Effector CD4-positive, alpha-beta T cell (primary cell): ENCODE data around the gene COL4A5. TPM values are rescaled to one million over a fixed set of nuclear protein-coding genes. Genes with fewer than 3 reads are reported as not detected.
"Not testable (repeated sequence)": the region's sequence is repeated elsewhere in the genome, so short reads cannot be mapped to it uniquely, and the experiment has no call there.

ENCODE experiments used
- DNase-seq: peaks from one replicate; pipeline ENCODE4 v3.0.0-alpha.2; 2020
- total RNA-seq: gene quantifications from one replicate; lab custom pipeline; 2026; lab: John Stamatoyannopoulos, UW

Gene COL4A5
- not detected for total RNA-seq

DNA sequence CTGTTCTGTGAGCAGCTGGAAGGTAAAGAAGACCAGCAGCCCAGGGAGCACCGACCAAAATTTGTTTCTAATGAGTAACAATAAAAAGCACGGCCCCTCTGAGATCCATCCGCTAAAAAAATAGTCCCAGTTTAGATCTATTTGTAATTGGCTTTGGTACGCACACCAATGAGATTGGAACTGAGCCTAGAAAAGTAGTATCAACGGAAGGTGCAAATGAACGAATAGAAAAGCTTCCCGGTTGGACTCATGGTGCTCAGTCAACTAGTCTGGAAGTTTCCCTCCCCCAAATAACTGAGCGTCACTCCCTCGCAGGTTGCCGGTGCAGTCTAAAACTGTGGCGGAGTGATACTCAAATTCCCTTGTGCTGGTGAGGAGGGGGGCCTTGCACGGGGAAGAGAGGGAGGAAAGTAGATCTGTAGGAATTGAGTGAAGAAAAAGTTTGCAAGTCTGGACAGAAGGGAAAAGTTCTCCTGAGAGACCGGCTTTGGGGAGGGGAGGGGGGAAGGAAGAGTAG is at the start of gene COL4A5:
Gene COL4A5 (plus strand): TSS at position 413 of the 517 bp plus-strand sequence. CDS start 288 bp downstream, outside the sequence.
- DNase-seq = no peak

DNA sequence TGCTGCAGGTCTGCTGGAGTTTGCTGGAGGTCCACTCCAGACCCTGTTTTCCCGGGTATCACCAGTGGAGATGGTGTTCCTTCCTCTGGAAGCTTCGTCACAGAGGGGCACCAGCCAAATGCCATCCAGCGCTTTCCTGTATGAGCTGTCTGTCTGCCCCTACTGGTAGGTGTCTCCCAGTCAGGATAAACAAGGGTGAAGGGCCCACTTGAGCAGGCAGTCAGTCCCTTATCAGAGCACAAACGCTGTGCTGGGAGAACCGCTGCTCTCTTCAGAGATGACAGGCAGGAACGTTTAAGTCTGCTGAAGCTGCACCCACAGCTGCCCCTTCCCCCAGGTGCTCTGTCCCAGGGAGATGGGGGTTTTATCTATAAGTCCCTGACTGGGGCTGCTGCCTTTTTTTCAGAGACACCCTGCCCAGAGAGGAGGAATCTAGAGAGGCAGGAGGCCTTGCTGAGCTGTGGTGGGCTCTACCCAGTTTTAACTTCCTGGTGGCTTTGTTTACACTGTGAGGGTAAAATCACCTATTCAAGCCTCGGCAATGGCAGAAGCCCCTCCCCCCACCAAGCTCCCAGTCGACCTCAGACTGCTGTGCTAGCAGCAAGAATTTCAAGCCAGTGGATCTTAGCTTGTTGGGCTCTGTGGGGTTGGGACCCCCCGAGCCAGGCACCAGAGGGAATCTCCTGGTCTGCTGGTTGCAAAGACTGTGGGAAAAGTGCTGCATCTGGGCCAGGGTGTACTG is 48.5 kb upstream of the COL4A5 start:
- not testable (repeated sequence) for DNase-seq

DNA sequence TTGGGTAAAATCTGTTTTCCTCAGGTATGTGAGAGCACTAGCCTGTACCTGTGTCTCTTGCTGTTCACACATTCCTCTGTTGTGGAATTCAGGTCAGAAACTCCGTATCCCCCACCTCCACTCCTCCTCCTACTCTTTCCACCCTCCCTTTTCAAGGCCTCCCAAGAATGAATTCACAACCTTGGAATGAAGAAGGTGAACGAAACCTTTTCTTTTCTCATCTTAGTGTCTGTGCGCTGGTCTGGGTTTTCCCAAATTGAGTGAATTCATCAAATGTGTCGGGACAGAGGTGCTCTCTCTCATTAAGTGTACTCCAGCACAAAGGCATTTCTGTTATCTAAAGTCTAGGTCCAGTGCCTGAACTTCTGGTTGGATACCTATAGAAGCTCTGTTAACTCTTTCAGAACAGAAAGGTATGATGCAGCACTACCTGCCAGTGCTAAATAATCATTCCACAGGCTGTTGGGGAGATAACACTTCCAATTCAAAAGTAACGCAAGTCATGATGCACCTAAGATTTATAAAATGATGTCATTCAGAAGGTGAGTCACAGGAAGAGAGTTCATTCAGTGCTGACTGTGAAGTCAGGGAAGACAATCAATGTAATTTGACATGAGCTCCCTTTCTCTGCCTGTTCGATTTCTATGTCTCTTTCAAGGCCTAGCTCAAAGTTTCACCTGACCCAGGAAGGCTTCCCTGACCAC is 43.3 kb upstream of the COL4A5 start:
- no peak for DNase-seq

DNA sequence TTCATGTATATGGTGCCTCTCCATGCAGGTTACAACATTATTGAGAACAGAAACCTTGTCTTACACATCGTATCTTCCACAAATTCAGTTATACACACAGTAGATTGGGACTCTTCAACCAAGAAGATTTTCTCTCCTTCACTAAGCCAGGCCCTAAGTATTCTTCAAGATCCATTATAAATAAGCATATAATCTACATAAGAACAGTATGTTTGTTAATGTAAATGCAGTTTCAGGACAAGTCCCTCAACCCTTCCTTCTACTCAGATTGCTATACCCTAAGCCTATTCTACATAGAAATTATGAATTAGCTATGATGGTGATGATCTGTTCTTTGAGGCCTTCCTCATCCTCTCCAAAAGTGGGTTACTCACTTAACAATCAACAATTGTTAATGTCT is 42.7 kb upstream of the COL4A5 start:
- no peak for DNase-seq

DNA sequence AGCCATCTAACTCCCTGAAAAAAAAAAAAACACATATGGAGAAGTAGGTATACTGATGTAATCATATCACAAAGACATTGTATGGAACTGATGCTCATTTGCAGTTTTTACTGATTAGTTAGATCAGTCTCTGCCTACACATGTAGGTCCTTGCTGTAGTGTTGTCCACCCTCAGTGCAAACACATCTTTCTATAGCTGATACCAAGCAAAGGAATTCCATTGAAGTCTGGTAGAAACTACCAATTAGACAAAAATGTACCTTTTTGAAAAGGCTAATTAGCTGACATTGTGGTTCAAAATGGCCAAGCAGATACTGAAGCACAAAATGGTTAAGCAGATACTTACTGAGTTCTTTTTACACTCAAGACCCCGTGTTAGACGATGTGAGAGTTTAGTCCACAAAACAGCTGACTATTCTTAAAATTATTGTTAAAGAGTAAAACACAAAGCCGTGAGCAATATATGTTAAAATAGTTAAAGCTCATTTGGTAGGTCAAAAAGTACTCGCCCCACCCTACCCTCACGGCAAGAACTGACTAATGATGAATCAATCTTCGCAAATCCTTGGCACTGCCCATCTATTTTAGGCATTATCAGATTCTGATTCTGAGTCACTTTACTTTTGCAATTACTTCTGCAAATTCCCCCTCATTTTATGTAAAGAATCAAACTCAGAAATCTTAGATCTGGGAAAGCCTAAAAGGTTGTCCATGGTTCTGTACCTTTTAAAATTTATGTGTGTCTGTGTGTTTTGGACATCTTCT is 41.8 kb upstream of the COL4A5 start:
- no peak for DNase-seq

DNA sequence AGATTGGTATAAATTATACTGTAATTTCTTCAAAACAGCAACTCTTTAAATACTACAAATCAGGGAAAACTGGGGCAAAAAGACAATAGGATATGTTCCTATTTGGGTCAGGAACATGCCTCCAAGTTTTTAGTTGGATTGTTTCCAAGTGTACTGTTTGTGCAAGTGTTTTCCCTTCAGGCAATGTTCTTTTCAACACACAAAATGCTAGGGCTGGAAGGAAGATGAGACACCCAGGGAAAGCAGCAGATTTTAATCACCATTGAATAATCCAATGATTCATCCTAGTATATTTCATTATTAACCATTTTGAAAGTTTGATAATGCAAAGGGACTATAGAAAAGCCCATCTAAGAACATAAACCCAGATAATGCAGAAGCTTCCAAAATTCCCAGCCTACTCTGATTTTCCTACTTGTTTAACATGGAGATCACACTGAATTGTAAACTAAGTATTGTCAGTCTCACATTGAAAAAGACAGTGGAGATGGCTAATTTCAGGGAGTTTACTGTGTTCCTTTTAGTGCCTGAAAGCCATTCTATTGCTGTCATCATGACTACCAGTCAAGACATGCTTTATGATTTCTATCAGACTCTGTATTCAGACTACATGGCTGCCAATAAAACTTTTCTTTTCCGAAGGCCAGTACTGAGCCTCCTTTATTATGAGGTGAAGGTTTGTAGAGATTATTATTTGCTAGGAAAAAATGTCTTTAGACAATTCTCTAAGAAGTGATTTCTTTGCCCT is 40.0 kb upstream of the COL4A5 start:
- DNase-seq = no peak

DNA sequence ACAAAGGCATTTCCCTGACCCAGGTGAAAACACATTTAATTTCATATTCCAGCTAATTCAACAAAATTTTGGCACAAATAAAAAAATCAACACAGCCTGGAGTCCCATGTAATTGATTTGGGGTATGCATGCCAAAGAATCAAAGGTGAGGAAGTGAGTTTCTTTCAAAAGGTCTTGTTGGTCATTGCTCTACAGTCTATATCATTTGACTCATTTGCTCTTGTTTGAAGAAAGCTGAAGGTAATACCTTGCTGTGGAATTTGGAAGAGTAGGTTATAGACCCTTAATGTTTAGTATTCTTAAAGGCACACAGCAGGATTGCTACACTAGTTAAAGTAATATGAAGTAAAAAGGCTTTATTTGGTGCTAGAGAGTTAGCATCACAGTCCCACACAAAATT is 26.9 kb upstream of the COL4A5 start:
- DNase-seq = no peak

DNA sequence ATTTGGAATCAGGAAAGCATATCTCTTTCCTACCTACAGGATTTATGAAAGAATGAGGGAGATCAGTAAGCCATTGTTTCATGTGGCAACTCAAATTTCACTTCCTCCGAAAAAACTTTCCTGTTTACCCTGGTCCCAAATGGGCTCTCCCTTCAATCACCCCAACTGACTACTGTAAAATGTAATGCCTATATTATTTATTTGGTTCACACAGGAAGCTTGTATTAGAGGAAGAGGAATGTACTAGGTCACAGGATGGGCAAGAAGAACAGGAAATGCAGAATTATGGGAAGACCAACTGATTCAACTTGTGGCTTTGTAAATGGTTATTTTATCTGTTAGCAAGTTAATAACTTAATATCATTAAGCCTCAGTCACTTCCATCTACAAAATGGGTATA is 24.5 kb upstream of the COL4A5 start:
- DNase-seq = no peak

DNA sequence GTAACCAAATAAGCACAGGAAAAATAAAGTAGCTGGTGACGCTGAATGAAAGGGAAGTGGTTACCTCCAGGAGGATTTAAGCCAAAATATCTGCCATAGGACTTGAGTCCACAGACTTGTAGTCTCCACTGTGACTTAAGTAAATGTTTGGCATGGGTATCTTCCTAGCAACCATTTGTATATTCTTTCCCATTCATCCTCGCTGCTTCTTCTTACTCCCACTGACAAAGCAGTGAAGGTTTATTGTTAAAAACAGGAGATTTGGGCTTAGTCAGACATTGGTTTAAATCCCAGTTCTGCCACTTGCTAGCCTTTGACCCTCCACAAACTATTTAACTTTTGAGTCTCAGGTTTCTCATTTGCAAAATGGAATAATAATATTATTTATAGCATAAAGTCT is 23.7 kb upstream of the COL4A5 start:
- DNase-seq = no peak

DNA sequence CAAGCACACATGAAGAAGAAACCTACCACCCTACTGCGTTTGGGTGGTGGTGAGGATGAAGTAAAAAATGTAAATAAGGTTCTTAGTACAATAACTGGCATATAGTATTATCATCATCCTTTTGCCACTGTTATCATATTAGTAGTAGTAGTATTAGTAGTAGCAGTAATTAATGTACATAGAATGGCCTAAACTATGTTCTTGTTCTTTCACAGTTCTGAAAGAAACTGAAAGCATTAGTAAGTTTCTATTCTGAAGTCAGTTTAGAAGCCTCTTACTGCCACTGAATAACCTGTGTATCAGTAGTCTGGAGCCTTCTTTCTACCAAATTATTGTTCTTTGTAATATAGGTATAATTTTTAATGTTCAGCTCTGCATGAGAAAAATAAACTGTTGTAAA is 22.4 kb upstream of the COL4A5 start:
- DNase-seq = no peak

DNA sequence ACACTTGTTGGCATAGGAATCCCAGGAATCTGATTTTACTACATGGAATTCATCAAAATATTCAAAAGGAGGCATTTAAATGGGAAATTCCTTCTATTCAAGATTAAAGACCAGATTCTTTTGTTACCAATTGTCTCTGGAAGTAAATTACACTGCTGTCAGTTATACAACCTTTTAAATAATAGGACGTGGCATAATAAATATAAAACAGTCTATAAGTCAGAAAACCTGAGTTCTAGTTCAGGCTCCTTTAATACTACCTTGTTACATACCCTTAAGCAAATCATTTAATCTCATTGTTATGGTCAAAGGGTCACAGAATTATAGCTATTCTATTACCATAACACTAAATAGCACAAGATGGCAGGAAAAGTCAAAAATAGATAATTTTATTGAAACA is 20.2 kb upstream of the COL4A5 start:
- DNase-seq = no peak

DNA sequence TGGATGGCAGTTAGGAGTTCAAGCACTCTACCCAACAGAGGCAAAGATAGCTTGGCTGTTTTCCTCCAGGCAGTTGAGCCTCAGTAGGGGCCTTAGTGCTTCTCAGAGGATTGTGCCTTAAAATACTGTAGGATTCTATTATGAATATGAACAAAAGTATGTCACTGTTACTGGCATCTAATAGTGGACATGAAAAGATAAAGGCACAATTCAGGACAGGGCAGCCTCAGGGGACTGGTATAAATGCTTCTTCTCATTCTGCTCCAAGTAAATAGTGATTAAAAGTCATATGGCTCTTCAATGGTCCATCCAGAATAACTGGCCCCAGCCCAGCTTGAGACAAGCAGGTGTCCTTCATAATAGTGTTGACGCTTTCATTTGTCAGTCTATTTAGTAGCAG is 19.2 kb upstream of the COL4A5 start:
- DNase-seq = no peak

DNA sequence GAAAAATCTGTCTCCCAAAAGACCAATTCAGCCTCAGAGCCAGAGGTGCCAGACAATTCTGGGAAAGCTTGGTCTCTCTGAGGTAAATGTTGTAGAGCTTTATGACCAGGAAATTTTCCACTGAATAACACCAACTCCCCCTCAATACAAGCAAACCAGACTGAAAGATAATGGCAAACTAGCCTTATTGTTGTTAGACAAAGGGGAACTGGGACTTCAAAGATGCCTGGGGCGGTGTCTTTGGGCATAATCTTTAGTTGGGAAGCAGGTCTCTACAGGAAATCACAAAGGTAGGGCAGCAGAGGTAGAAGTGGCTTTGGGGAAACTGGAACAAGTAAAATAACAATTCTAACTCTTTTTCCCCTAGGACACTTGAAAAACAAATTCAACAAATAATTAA is 13.4 kb upstream of the COL4A5 start:
- DNase-seq = no peak

DNA sequence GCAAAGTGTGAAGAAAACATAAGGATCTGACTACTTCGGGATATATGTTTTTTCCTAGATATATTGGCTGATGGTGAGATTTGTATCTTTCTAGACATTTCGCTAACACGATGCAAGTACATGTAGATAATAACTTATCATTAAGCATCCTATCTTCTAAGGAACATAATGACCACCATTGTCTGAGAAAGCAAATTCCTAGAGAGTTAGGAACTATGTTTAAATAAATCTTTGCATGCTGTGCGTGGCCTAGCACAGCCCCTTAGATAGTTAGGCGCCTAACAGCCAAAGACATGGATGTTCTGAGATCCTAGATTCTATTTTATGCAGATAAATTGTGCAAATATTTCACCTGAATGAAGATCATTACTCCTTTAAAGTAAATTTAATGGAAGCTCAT is 4.4 kb upstream of the COL4A5 start:
- DNase-seq = no peak

DNA sequence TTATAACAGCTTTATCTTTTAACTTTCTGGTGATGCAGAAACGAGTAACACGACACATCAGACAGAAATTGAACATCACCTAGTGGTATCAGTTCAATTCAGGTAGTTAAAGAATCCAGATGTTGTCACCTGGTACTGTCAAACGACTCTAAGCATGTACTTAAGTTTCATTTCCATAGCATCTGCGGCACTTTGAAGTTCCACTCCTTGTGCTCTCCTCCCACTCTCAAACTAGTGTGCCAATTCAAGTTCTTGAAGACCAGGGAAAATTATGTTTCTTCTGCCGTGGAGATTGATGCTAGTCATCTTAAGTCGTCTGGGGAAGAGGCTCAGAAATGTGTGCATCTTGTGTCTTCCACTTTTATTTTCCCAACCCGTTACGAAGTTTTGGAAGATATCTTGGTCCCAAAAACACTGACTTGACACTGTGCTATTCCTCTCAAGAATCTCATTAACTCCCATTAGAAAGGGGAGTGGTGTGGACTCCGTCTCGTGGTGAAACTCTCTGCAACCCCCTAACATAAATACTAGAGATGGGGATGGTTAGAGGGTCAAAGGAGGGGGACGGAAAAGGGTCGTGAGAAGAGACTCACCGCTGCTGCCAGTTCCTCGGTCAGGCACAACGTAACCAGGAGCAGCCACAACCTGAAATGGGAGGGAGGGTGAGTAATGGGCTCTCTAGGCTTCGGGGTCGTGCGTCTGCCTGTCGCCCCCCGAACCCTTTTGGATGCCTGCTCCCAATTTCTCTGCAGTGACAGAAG is 2.1 kb upstream of the COL4A5 start:
- DNase-seq = no peak

DNA sequence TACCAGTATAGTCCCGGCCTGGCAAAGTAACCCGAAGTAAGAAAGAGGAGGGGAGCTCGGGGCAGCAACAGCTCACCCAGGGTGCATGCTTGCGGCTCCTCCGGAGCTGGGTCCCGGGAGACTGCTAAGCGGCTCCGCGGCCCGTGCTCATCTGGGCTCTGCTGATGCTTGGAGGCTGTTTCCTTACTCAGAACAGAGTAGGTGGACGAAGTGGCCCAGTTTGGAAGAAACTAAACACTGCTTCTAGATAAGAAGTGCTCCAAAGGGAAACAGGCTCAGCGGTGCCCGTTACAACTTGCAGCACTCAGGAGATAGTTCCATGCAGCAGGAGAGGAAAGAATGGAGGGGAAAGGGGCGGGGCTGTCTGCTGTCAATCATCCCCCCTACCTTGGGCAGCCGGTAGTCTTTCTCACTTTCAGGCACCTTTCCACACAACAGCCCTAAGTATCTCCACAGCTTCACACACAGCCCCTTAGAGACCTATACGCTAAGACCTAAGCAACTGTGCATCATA is 1.5 kb upstream of the COL4A5 start, which contains the start of gene COL4A6:
Gene COL4A6 (minus strand): TSS at position 313 of the 514 bp plus-strand sequence. CDS start 226 bp downstream, at position 87.
- no peak for DNase-seq

DNA sequence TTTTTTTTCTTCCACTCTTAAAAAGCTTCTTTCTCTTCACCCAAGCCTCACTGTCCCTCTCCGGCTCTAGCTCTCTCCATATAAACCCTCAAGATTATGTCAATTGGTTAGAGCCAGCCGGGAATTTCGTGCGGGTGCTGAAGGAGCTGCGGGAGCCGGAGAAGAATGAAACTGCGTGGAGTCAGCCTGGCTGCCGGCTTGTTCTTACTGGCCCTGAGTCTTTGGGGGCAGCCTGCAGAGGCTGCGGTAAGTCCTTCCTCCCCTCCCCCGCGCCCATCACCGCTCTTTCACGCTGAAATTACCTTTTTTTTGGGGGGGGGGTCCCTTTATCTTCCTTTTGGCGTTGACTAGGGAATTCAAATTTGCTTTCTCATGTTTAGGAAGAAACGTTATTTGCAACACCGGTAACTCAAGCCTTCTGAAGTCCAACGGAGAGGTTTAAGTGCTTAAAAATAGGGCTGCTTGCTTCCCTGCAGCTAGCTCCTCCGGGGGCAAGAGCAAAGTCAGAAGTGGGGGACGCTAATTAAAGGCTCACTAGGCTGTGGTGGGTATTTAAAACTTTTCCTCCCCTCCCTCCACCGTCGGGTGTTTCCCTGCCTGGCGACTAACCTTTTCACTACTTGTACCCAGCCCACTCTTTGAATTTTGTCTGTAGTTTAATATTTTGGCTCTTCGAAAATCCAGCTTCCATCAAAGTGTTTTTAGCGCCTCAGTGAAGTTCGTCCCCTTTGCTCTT is 491 bp downstream of the COL4A5 start:
- DNase-seq = no peak

DNA sequence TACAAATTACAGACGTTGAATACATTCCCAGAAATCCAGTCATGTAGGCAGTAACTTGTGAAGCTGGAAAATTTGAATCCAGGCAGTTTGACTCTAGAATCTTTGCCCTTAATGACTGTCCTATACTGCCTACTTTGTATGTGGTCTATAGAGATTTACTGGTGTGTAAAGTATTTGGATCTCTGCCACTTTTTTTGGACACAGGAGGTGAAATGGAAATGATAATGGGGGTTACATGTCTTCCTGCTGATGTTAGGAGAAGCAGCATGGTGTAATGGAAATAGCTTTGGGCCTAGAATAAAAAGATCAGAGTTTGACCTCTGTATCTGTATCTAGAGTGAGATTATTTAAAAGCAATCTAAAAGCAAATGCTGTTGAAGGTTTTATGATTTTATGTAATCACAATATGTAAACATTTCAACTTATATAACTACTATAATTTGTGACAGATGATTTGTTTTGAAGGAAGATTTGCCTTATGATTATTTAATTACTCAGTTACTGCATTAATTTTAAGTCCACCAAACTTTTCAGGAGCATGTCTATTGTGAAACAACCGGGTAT is 3.3 kb downstream of the COL4A5 start:
- DNase-seq = no peak

DNA sequence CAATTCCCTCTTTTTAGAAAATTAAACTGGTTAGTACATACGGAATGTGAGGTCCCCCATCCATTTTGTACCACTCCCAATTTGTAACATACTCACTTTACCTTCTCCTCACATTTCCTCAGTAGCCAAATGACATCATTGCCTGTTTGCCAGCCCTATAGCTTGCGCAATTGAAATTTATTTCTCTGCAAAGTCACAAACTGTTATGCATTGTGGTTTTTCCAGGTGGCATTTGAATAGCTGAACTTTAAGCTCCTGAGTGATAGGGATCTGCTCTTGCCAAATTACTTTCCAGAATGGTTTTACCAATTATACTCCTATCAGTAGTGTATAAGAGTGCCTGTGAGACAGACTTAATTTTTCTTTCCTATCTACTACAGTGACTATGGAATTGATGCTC is 7.7 kb downstream of the COL4A5 start:
- no peak for DNase-seq

DNA sequence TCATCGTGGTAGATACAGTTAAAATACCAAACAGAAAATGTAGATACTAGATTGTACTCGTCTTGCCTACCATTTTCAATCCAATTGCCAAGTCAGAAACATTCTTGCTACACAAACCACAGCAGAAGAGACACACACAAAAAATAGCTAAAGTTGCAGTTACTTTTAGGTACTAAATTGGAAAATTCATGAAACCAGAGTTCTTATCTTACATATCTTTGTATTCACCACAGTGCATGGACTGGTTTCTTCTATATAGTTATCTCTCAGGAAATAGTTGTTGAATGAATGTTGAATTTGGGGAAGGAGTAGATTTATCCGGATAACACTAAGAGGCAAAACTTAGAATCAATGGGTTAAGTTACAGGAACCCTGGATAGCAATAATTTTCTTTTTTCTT is 14.2 kb downstream of the COL4A5 start:
- no peak for DNase-seq
